ENCODE measurements around the gene SLC2A8. TPM values are rescaled to one million over a fixed set of nuclear protein-coding genes. Genes with fewer than 3 reads are reported as not detected.

SLC2A8 gene
- total RNA-seq, 1 experiment from 2014 or later: 144 TPM

DNA sequence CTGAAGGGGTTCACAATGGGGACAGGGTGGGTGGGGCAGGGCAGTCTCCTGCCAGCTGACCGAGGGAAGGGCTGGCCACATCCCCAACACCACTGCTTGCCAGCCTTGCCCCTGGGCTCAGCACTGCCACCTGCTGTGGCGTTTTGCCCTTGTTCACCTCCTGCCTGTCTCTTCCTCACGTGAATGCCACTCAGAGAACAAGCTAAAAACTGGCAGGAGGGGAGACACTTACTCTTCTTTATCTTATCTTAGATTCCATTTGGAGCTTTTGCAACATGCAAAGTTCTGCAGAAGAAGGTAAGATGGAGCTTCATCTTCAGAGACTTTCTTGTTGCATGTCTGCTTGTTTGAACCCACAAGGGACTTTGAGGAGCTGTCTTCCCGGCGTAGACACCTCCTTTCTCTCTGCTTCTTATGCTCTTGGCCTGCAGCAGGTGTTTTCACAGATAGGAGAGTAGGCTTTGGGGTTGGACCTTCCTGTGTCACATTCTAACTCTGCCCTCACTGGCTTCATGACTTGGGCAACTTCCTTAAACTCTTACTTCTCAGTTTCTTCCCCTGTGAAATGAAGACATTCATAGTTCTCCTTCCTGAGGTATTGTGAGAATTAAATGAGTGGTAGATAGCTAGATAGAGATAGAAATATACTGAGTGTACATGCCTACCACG is 58.5 kb downstream of the SLC2A8 start:
- ChIA-PET CTCF (interaction anchor here (0.6 to 1.6 kb wide), 3 partner anchors 19 to 95 kb away, joined by 3 to 6 read pairs (median 4); partner anchors contain the start of gene ZNF79), POLR2A (no interaction called here)
- peak; percentile 19 to 43 for TF ChIP-seq CTCF (IDR thresholded peaks at IDR 0.05; ENCODE audit: insufficient read depth in 1 of 2, low read depth in 1 of 2, low read length in 1 of 2, severe bottlenecking in 1 of 2, unreplicated experiment in 1 of 2)
- Histone ChIP-seq H3K4me1 (no peaks in the 10 kb centered on the region), H3K27me3 (replicated peaks; ENCODE audit: control insufficient read depth, insufficient read depth, low read length) (no peaks in the 10 kb centered on the region), H3K9me3 (no peaks in the 10 kb centered on the region), H3K4me3 (ENCODE audit: low read depth, low read length) (no peak overlapping the region), H3K36me3 (ENCODE audit: control insufficient read depth, insufficient read depth, low read length) (no peaks in the 10 kb centered on the region; the same call in 1 of the 2 replicates)
- H3K9me3 Mint-ChIP-seq (ENCODE audit: unreplicated experiment): no peaks in the 10 kb centered on the region
- H3K27me3 Mint-ChIP-seq (ENCODE audit: insufficient read depth, unreplicated experiment): no peaks in the 10 kb centered on the region
- BruUV-seq (replicated peaks): no TSS peak
- no peak for DNase-seq
- peaks cover 64% of the 10 kb centered on the region for H3K36me3 Mint-ChIP-seq (ENCODE audit: insufficient read depth, unreplicated experiment)
- peaks cover 6% of the 10 kb centered on the region for H3K4me1 Mint-ChIP-seq (ENCODE audit: low read depth, unreplicated experiment)
- H3K4me3 Mint-ChIP-seq (ENCODE audit: unreplicated experiment): no peak overlapping the region
- intact Hi-C loops (cut with micrococcal nuclease; ENCODE audit: unreplicated experiment): no loop called here
- no peak overlapping the region for H3K27ac Mint-ChIP-seq (ENCODE audit: unreplicated experiment)

DNA sequence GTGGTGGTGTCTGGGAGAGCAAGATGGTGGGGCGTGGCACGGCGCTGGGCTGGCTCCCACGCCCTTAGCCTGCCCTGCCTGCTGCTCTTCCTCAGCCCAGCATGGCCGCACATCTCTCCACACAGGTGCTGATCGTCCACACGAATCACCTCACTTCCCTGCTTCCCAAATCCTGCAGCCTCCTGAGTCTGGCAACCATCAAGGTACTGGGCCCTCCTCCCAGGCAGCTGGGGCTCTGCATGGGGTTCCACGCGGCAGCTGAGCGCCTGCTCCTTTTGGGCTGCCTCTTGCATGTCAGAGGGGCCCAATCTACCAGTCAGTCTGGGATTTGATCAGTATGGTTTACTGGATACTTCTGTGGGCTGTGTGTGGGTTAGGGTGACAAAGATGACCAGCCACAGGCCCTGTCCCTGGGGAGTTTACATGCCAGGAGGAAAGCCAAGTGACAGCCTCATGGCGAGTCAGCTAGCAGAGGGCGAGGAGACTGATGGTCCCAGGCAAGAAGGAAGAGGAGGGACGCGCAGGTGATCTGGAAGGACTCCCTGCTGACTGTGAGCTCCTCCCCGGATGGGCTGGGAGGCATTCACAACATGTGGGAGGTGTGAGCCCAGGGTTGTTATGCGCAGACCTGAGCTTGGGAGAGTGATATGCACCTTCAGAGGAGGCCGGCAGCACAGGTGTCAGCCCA is 60.4 kb downstream of the SLC2A8 start:
- intact Hi-C loops (cut with micrococcal nuclease; ENCODE audit: unreplicated experiment): no loop called here
- Histone ChIP-seq H3K36me3 (ENCODE audit: control insufficient read depth, insufficient read depth, low read length) (no peaks in the 10 kb centered on the region; the same call in 1 of the 2 replicates), H3K4me1 (no peaks in the 10 kb centered on the region), H3K4me3 (ENCODE audit: low read depth, low read length) (no peak overlapping the region), H3K9me3 (no peaks in the 10 kb centered on the region), H3K27me3 (replicated peaks; ENCODE audit: control insufficient read depth, insufficient read depth, low read length) (no peaks in the 10 kb centered on the region)
- ChIA-PET POLR2A (no interaction called here), CTCF (no interaction called here)
- no TSS peak for BruUV-seq (replicated peaks)
- DNase-seq: no peak
- peaks cover 64% of the 10 kb centered on the region for H3K36me3 Mint-ChIP-seq (ENCODE audit: insufficient read depth, unreplicated experiment)
- H3K9me3 Mint-ChIP-seq (ENCODE audit: unreplicated experiment): no peaks in the 10 kb centered on the region
- H3K4me3 Mint-ChIP-seq (ENCODE audit: unreplicated experiment): no peak overlapping the region
- H3K27ac Mint-ChIP-seq (ENCODE audit: unreplicated experiment): no peak overlapping the region
- H3K27me3 Mint-ChIP-seq (ENCODE audit: insufficient read depth, unreplicated experiment): no peaks in the 10 kb centered on the region
- H3K4me1 Mint-ChIP-seq (ENCODE audit: low read depth, unreplicated experiment): peaks cover 9% of the 10 kb centered on the region
- TF ChIP-seq CTCF (IDR thresholded peaks at IDR 0.05; ENCODE audit: insufficient read depth in 1 of 2, low read depth in 1 of 2, low read length in 1 of 2, severe bottlenecking in 1 of 2, unreplicated experiment in 1 of 2): no peak

Other genes starting within 250 kb of the SLC2A8 start
- 11.8 and 15.2 TPM in 2 replicates for gene GARNL3, start 132.4 kb upstream of the SLC2A8 start, total RNA-seq (2022)
- gene ZNF79, start 27.2 kb downstream of the SLC2A8 start, total RNA-seq (2022): 9.2 and 9.3 TPM in 2 replicates
- 1,592 and 1,641 TPM in 2 replicates for gene RPL12, start 54.2 kb downstream of the SLC2A8 start, total RNA-seq (2022)
- gene LRSAM1, start 54.3 kb downstream of the SLC2A8 start, total RNA-seq (2022): 25.8 and 26.2 TPM in 2 replicates
- gene STXBP1, start 215.1 kb downstream of the SLC2A8 start, total RNA-seq (2022): 5.5 and 6.7 TPM in 2 replicates